ENCODE results near the gene GPC3.

GPC3 gene

DNA sequence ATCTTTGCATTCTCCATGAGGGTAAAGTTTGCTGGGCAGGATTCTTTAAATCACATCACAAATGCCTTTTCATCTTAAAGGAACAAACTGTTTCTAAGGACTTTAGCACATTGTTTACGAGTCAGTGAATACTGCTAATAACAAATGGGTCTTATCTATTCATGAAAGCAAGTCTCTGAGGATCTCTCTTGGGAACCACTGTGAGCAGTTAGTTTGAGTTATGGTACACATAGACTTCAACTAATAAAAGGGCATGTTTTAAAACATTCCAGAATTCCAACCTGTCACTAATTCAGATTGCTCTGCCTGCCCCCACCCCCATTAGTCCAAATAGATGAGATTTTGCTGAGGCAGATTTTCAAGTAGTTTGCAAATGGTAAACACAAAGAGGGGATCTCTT is 22.3 kb upstream of the GPC3 start:
- Histone ChIP-seq H3K27ac (ENCODE audit: insufficient read depth in 1 of 2, low read depth in 1 of 2, low read length in 2 of 2, poor library complexity in 1 of 2, severe bottlenecking in 2 of 2) (no peak overlapping the region), H3K4me1 (ENCODE audit: control extremely low read depth in 1 of 4, control insufficient read depth in 4 of 4, insufficient read depth in 4 of 4, low read length in 3 of 4) (no peaks in the 10 kb centered on the region), H3K36me3 (ENCODE audit: control insufficient read depth in 4 of 4, insufficient read depth in 4 of 4, low read length in 3 of 4) (no peaks in the 10 kb centered on the region), H3K9me3 (ENCODE audit: control extremely low read depth in 1 of 5, control insufficient read depth in 4 of 5, insufficient read depth in 2 of 5, low read depth in 1 of 5, low read length in 4 of 5) (no peaks in the 10 kb centered on the region), H3K4me3 (ENCODE audit: control insufficient read depth in 1 of 7, extremely low read depth in 1 of 7, insufficient read depth in 4 of 7, low read depth in 2 of 7, low read length in 6 of 7) (no peak overlapping the region), H3K27me3 (replicated peaks in 2 of 5; ENCODE audit: control insufficient read depth in 4 of 5, insufficient read depth in 5 of 5, low read length in 4 of 5) (no peaks in the 10 kb centered on the region)
- WGBS (ENCODE audit: insufficient coverage): no CpG with 5 or more reads among the region's 1 CpG
- no peak for DNase-seq
- ChIA-PET CTCF (no interaction called here), POLR2A (no interaction called here)

DNA sequence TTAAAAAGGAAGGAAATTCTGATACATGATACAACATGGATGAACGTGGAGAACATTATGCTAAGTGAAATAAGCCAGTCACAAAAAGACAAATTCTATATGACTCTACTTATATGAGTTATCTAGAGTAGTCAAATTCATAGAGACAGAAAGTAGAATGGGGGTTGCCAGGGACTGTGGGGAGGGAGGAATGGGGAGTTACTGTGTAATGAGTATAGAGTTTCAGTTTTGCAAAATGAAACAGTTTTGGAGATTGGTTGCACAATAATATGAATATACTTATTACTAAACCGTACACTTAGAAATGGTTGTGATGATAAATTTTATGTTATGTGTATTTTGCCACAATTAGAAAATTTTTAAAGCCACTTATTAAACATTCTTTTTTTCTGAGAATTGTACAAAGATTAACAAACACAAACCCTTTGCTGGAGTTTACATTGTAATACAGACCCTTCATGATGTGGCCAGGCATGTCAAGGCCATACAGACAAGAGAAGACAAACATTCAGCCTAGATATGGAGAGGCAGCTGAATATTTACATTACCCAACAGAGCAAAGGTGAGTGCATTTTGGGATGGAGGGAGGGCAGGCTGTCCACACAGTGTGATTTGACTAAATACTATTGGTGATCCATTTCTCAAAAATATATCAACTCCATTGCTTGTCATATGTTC is 21.2 kb upstream of the GPC3 start:
- H3K27ac ChIP-seq (ENCODE audit: insufficient read depth in 1 of 2, low read depth in 1 of 2, low read length in 2 of 2, poor library complexity in 1 of 2, severe bottlenecking in 2 of 2): no peak overlapping the region
- no peaks in the 10 kb centered on the region for H3K36me3 ChIP-seq (ENCODE audit: control insufficient read depth in 4 of 4, insufficient read depth in 4 of 4, low read length in 3 of 4)
- H3K9me3 ChIP-seq (ENCODE audit: control extremely low read depth in 1 of 5, control insufficient read depth in 4 of 5, insufficient read depth in 2 of 5, low read depth in 1 of 5, low read length in 4 of 5): no peaks in the 10 kb centered on the region
- WGBS (ENCODE audit: insufficient coverage): no CpG with 5 or more reads among the region's 2 CpGs
- no peaks in the 10 kb centered on the region for H3K27me3 ChIP-seq (replicated peaks in 2 of 5; ENCODE audit: control insufficient read depth in 4 of 5, insufficient read depth in 5 of 5, low read length in 4 of 5)
- no peak overlapping the region for H3K4me3 ChIP-seq (ENCODE audit: control insufficient read depth in 1 of 7, extremely low read depth in 1 of 7, insufficient read depth in 4 of 7, low read depth in 2 of 7, low read length in 6 of 7)
- H3K4me1 ChIP-seq (ENCODE audit: control extremely low read depth in 1 of 4, control insufficient read depth in 4 of 4, insufficient read depth in 4 of 4, low read length in 3 of 4): no peaks in the 10 kb centered on the region
- no peak for DNase-seq
- ChIA-PET CTCF (no interaction called here), POLR2A (no interaction called here)

DNA sequence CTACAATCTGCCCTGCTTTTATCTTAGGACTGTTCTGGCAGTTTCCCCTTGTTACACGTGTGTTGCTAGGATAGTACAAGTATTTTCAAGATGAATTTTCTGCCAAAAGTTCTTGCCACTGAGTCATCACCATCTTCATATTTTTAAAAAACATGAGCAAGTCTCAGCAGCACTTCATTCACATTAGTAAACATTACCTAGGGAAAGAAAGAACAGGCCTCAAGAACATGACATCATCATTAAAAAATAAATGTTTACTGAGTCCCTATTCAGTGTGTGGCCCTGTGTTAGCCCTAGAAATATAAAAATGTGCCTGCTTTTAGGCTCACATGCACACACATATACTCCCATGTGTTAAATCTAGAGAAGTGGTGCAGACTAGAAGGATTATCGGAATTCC is 18.7 kb upstream of the GPC3 start:
- 100% methylated on average over 1 of the region's 2 CpGs for WGBS (ENCODE audit: insufficient coverage)

DNA sequence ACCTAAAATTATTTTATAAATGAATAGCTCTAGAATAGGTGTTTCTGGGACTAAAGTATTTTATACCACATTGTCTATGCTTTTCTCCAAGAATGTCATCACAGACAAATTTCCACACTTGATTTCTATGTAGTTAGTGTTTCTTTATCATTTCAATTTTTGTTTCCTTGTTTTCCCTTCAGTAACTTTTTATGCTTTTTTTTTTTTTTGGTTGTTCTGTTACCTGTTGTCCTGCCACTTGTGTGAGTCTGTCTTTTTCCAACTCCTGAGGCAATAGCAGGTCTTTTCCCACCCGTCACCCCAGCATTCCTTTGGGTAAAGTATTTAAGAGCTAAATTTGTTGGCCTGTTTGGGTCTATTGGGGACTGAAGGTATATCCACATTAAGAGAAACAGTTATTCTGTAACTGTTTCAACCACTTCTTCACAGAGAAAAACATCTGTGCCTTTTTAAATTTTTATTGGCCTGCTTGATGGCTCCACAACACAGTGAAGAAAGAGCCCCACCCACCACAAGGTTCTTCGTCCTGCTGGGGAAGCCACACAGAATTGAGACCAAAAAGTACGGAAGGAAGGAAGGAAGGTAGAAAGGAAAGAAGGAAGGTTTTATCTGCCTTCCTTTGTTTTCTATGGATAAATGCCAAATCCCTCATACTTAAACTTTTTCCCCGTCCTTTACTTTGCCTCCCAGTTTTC is 17.7 kb upstream of the GPC3 start:
- no peak overlapping the region for H3K4me3 ChIP-seq (ENCODE audit: control insufficient read depth in 1 of 7, extremely low read depth in 1 of 7, insufficient read depth in 4 of 7, low read depth in 2 of 7, low read length in 6 of 7)
- DNase-seq: no peak
- H3K27ac ChIP-seq (ENCODE audit: insufficient read depth in 1 of 2, low read depth in 1 of 2, low read length in 2 of 2, poor library complexity in 1 of 2, severe bottlenecking in 2 of 2): no peak overlapping the region
- ChIA-PET CTCF (no interaction called here), POLR2A (no interaction called here)
- H3K9me3 ChIP-seq (ENCODE audit: control extremely low read depth in 1 of 5, control insufficient read depth in 4 of 5, insufficient read depth in 2 of 5, low read depth in 1 of 5, low read length in 4 of 5): no peaks in the 10 kb centered on the region
- no peaks in the 10 kb centered on the region for H3K36me3 ChIP-seq (ENCODE audit: control insufficient read depth in 4 of 4, insufficient read depth in 4 of 4, low read length in 3 of 4)
- WGBS (ENCODE audit: insufficient coverage): no CpG with 5 or more reads among the region's 4 CpGs
- H3K4me1 ChIP-seq (ENCODE audit: control extremely low read depth in 1 of 4, control insufficient read depth in 4 of 4, insufficient read depth in 4 of 4, low read length in 3 of 4): no peaks in the 10 kb centered on the region
- peaks cover 0 to 4% (median 0%) of the 10 kb centered on the region in 5 experiments for H3K27me3 ChIP-seq (replicated peaks in 2 of 5; ENCODE audit: control insufficient read depth in 4 of 5, insufficient read depth in 5 of 5, low read length in 4 of 5)

More for the DNA sequence above, 18.7 kb upstream of the GPC3 start:
- ChIA-PET CTCF (no interaction called here), POLR2A (no interaction called here)
- Histone ChIP-seq H3K27ac (ENCODE audit: insufficient read depth in 1 of 2, low read depth in 1 of 2, low read length in 2 of 2, poor library complexity in 1 of 2, severe bottlenecking in 2 of 2) (no peak overlapping the region), H3K4me3 (ENCODE audit: control insufficient read depth in 1 of 7, extremely low read depth in 1 of 7, insufficient read depth in 4 of 7, low read depth in 2 of 7, low read length in 6 of 7) (no peak overlapping the region), H3K4me1 (ENCODE audit: control extremely low read depth in 1 of 4, control insufficient read depth in 4 of 4, insufficient read depth in 4 of 4, low read length in 3 of 4) (no peaks in the 10 kb centered on the region), H3K9me3 (ENCODE audit: control extremely low read depth in 1 of 5, control insufficient read depth in 4 of 5, insufficient read depth in 2 of 5, low read depth in 1 of 5, low read length in 4 of 5) (no peaks in the 10 kb centered on the region), H3K27me3 (replicated peaks in 2 of 5; ENCODE audit: control insufficient read depth in 4 of 5, insufficient read depth in 5 of 5, low read length in 4 of 5) (no peaks in the 10 kb centered on the region), H3K36me3 (ENCODE audit: control insufficient read depth in 4 of 4, insufficient read depth in 4 of 4, low read length in 3 of 4) (no peaks in the 10 kb centered on the region)
- DNase-seq: no peak

DNA sequence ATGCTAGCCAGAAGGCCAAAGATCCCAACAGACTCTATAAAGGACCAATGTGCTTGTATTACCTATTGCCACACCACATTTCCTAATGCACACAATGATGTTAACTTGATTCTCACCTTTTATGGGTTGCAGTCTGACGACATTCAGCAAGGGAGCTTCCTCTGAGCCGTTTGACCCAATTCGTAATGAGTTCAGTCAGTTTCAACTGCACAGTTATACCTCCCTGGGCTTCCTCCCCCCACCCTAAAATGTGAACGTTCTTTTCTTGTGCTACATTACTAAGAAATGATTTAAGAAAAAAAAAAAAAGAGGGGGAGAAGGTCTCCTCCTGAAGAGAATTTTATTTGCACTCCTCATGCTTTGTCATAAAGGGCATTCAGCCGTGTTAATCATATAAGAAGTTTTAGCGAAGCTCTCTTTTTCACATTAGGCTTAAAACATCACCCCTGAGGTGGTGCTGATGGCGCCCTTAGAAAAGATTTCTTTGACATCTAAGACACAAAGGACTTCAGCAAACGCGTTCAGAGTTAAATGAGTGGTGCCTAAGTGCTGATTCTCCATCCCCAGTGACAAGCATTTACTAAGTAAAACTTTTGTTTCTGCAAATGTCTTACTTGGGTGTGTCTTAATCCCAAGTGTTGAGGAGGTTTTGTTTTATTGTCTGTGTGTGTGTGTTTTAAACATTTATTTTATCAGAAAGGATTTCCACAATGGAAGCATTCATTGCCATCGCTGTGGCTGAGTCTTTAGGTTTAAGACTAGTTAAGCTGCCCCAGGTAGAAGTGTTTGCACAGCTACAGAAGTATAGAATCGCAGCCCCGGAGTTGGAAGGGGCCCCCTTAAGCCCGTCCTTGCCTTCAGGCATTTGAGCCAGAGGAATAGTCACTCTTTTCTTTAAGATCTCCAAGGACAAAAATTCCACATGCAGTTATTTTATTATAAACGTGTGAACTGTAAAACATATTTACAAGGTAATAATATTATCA is 15.2 kb upstream of the GPC3 start:
- Histone ChIP-seq H3K27ac (ENCODE audit: insufficient read depth in 1 of 2, low read depth in 1 of 2, low read length in 2 of 2, poor library complexity in 1 of 2, severe bottlenecking in 2 of 2) (no peak overlapping the region), H3K36me3 (ENCODE audit: control insufficient read depth in 4 of 4, insufficient read depth in 4 of 4, low read length in 3 of 4) (no peaks in the 10 kb centered on the region), H3K27me3 (replicated peaks in 2 of 5; ENCODE audit: control insufficient read depth in 4 of 5, insufficient read depth in 5 of 5, low read length in 4 of 5) (peaks cover 0 to 8% (median 0%) of the 10 kb centered on the region in 5 experiments), H3K4me1 (ENCODE audit: control extremely low read depth in 1 of 4, control insufficient read depth in 4 of 4, insufficient read depth in 4 of 4, low read length in 3 of 4) (no peaks in the 10 kb centered on the region), H3K4me3 (ENCODE audit: control insufficient read depth in 1 of 7, extremely low read depth in 1 of 7, insufficient read depth in 4 of 7, low read depth in 2 of 7, low read length in 6 of 7) (no peak overlapping the region), H3K9me3 (ENCODE audit: control extremely low read depth in 1 of 5, control insufficient read depth in 4 of 5, insufficient read depth in 2 of 5, low read depth in 1 of 5, low read length in 4 of 5) (no peaks in the 10 kb centered on the region)
- 76% methylated on average over 6 of the region's 14 CpGs for WGBS (ENCODE audit: insufficient coverage)
- POLR2A ChIA-PET: interaction anchor here (0.6 kb wide), 1 partner anchor 418 kb away, joined by 4 read pairs; no protein-coding TSS in a partner anchor
- no peak for DNase-seq
- CTCF ChIA-PET: no interaction called here

DNA sequence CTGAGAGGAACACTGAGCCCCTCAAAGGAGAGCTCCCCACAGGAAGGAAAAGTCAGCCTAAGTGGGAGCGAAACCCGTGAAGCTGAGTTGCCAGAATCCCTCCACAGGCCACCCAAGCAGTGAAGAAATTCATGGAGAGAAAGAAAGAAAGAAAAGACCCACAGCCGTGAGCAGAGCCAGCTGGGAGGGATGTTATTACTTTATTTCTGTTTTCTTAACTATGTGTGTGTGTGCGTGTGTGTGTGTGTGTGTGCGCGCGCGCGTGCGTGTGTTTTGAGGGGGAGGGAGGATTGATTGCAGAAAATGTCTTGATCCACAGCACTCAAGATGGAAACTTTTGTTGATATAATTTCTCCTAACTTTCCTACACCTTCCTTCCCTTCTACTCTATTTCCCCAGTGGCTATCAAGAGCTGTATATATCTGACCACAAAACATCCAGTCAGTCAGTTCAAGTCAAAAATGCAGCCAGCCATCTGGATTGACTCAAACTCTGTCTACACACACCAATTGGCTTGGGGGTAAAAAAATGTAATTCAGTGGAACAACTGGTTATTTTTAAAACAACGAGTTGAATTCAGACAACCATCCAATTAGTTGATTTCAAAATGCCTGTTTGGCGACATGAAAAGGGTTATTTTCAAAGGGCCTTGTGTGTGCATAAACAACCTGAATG is 13.8 kb upstream of the GPC3 start:
- no peaks in the 10 kb centered on the region for H3K36me3 ChIP-seq (ENCODE audit: control insufficient read depth in 4 of 4, insufficient read depth in 4 of 4, low read length in 3 of 4)
- ChIA-PET CTCF (no interaction called here), POLR2A (no interaction called here)
- H3K4me3 ChIP-seq (ENCODE audit: control insufficient read depth in 1 of 7, extremely low read depth in 1 of 7, insufficient read depth in 4 of 7, low read depth in 2 of 7, low read length in 6 of 7): no peak overlapping the region
- H3K4me1 ChIP-seq (ENCODE audit: control extremely low read depth in 1 of 4, control insufficient read depth in 4 of 4, insufficient read depth in 4 of 4, low read length in 3 of 4): no peaks in the 10 kb centered on the region
- DNase-seq: no peak
- H3K27ac ChIP-seq (ENCODE audit: insufficient read depth in 1 of 2, low read depth in 1 of 2, low read length in 2 of 2, poor library complexity in 1 of 2, severe bottlenecking in 2 of 2): no peak overlapping the region
- H3K27me3 ChIP-seq (replicated peaks in 2 of 5; ENCODE audit: control insufficient read depth in 4 of 5, insufficient read depth in 5 of 5, low read length in 4 of 5): peaks cover 0 to 8% (median 0%) of the 10 kb centered on the region in 5 experiments
- H3K9me3 ChIP-seq (ENCODE audit: control extremely low read depth in 1 of 5, control insufficient read depth in 4 of 5, insufficient read depth in 2 of 5, low read depth in 1 of 5, low read length in 4 of 5): no peaks in the 10 kb centered on the region
- WGBS (ENCODE audit: insufficient coverage): 70% methylated on average over 5 of the region's 12 CpGs

All from common myeloid progenitor, CD34-positive (primary cell).